Subcutaneous adipose tissue (tissue), 4 donors: ENCODE results near the gene SLC35F4. TPM values are rescaled to one million over a fixed set of nuclear protein-coding genes. Genes with fewer than 3 reads are reported as not detected.

Experiments used
- CTCF ChIP-seq: fragments of 450-650 bp; IDR thresholded peaks from one replicate; pipeline ENCODE4 v1.5.1; 2016; ENCODE audit warnings: low read depth, mild to moderate bottlenecking, control low read depth, antibody characterized with exemption, moderate library complexity
- total RNA-seq, 4 donors: library from RNA; depleted of rRNA; stranded (reverse); fragments of >200 nt; gene quantifications; one replicate each; pipeline ENCODE4 v1.1.0, GENCODE V29; 2016

The SLC35F4 gene
- total RNA-seq, 4 donors from 2014 or later, result not detected

GRCh38 chr14:57755018-57755521, 110.8 kb downstream of the SLC35F4 start:
- no peak for TF ChIP-seq CTCF

GRCh38 chr14:57754527-57754926, 111.4 kb downstream of the SLC35F4 start:
- TF ChIP-seq CTCF, result no peak

GRCh38 chr14:57753821-57754220, 112.1 kb downstream of the SLC35F4 start:
- TF ChIP-seq CTCF, result no peak

- TF ChIP-seq CTCF, result no peak
Observed at GRCh38 chr14:57751400-57751799, 114.5 kb downstream of the SLC35F4 start.

- no peak for TF ChIP-seq CTCF
Observed at GRCh38 chr14:57749267-57749666, 116.6 kb downstream of the SLC35F4 start.

GRCh38 chr14:57748279-57748678, 117.6 kb downstream of the SLC35F4 start:
- TF ChIP-seq CTCF, result no peak

GRCh38 chr14:57747036-57747435, 118.9 kb downstream of the SLC35F4 start:
- TF ChIP-seq CTCF, result no peak

- TF ChIP-seq CTCF, result no peak
Observed at GRCh38 chr14:57746563-57746962, 119.3 kb downstream of the SLC35F4 start.
